ENCODE data around the gene RILPL1. TPM values are rescaled to one million over a fixed set of nuclear protein-coding genes. Genes with fewer than 3 reads are reported as not detected.
"Not testable (repeated sequence)": the region's sequence is repeated elsewhere in the genome, so short reads cannot be mapped to it uniquely, and the experiment has no call there.

The RILPL1 gene
- total RNA-seq, 2 experiments from 2014 or later = 0.91 to 0.92 TPM

DNA sequence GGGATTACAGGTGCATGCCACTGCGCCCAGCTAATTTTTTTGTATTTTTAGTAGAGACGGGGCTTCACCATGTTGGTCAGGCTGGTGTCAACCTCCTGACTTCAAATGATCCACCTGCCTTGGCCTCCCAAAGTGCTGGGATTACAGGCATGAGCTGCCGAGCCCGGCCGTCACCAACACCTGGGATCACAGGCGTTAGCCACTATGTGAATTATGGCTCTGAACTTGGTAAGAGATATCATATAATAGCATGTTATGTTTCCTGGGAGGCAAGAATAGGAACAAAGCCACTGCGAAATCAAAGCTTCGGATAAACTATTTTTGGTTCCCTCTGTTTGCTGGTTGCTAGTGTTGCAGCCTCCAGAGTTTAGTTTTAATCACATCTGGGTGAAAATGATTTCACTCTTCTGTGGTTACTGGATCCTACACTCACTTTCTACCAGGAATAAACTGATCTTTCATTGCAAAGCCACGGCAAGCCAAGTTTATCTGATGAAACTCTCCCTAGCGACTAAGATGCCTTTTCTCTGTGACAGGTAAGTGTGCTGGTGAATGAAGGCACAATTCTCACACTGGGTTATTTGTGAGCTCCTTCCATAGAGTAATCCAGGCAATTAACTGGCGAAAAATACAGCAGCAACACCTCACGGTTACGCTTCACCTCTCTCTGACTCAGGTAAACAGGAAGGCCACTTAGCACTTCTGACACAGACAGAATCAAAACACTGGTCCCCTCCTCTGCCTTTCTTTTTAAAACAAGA lies 58.9 kb downstream of the RILPL1 start:
- H3K36me3 Mint-ChIP-seq (ENCODE audit: low read depth) = peaks cover 3% of the 10 kb centered on the region
- no peak overlapping the region for H3K4me3 Mint-ChIP-seq
- POLR2A ChIA-PET = interaction anchor here (1.0 to 1.3 kb wide), 2 partner anchors 11 to 17 kb away, joined by 3 to 4 read pairs; partner anchors contain the start of gene SNRNP35
- ATAC-seq (no peak), DNase-seq (no peak)
- H3K4me1 Mint-ChIP-seq (ENCODE audit: low read depth) = peaks cover 11% of the 10 kb centered on the region
- no peaks in the 10 kb centered on the region for H3K27me3 Mint-ChIP-seq (ENCODE audit: low read depth)
- no peaks in the 10 kb centered on the region for H3K9me3 Mint-ChIP-seq (ENCODE audit: insufficient read depth)
- peak overlapping the region; percentile 65 for H3K27ac Mint-ChIP-seq
- CTCF ChIA-PET = interaction anchor here (1.4 to 1.5 kb wide), 2 partner anchors 14 to 109 kb away, joined by 3 to 4 read pairs; no protein-coding TSS in a partner anchor

DNA sequence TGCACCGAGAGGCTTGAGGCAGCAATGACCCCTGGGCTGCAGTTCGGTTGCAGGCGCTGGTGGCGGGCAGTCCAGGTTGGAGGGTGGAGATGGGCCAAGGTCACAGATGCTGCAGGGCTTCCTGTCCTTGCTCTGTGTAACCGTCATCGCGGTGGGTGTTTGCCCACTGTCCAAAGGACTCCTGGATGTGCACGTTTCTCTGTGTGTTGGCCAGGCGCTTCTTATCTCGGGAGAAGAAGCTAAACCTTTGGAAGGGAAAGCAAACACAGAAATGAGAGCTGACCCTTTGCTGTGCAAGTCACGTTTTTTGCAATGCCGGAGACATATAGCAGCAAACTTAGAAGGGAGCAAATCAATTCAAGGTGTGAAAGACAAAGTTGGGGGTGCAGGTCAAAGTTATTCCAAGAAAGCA lies 61.1 kb downstream of the RILPL1 start:
- POLR2A ChIA-PET = no interaction called here
- CTCF ChIA-PET = no interaction called here
- no peak for ATAC-seq
- Mint-ChIP-seq H3K9me3 (ENCODE audit: insufficient read depth) (no peaks in the 10 kb centered on the region), H3K4me1 (ENCODE audit: low read depth) (peaks cover 11% of the 10 kb centered on the region), H3K4me3 (no peak overlapping the region), H3K27ac (no peak overlapping the region), H3K27me3 (ENCODE audit: low read depth) (no peaks in the 10 kb centered on the region), H3K36me3 (ENCODE audit: low read depth) (peaks cover 5% of the 10 kb centered on the region)
- DNase-seq = no peak

DNA sequence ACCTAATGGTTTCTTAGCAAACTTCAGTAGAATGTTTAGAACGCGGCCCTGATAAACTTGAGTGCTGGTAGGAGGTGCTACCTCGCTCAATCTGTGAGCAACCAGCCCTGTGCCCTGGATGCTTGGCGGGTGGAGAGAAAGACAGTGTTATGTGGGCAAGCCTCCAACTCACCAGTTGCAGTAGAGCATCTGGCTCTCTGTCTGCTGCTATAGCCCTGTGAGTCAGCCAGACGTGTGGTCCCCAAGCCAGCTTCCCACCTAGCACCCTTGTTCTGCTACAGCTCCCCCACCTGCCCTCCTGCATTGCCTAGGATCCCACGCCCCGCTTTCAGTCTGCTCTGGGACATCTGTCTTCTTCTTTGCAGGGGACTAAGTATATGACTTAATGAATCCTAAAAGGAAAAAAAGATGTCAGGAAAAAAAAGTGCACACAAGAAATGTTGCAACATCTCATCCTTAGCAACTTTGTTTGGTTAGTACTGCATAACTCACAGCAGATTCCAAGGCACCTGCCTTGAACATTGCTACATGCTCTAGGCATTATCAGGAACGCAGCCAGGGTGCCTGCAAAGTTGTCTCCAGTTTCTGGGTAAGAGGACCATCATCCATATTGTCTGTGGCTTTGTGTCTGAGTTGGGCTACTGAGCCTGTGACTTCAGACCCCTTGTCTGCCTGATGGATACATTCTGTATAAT lies 62.0 kb downstream of the RILPL1 start:
- no peaks in the 10 kb centered on the region for H3K9me3 Mint-ChIP-seq (ENCODE audit: insufficient read depth)
- ChIA-PET POLR2A (interaction anchor here (1.0 kb wide), 1 partner anchor 11 kb away, joined by 4 read pairs; no protein-coding TSS in a partner anchor), CTCF (no interaction called here)
- no peak overlapping the region for H3K27ac Mint-ChIP-seq
- H3K4me3 Mint-ChIP-seq = no peak overlapping the region
- H3K4me1 Mint-ChIP-seq (ENCODE audit: low read depth) = peaks cover 11% of the 10 kb centered on the region
- no peak for ATAC-seq
- H3K36me3 Mint-ChIP-seq (ENCODE audit: low read depth) = peaks cover 5% of the 10 kb centered on the region
- DNase-seq = no peak
- no peaks in the 10 kb centered on the region for H3K27me3 Mint-ChIP-seq (ENCODE audit: low read depth)

DNA sequence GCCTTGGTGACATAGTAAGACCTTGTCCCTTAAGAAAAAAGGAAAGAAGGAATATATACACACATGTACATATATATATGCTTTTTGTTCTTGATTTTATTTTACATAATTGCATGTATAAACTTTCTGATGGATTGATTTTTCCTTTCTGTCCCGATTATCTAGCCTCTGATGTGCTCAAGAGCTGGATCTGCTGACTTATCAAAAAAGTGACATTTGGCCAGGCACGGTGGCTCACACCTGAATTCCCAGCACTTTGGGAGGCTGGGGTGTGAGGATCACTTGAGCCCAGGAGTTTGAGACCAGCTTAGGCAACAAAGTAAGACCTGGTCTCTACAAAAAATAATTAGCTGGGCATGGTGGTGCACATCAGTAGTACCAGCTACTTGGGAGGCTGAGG lies 63.5 kb downstream of the RILPL1 start:
- H3K9me3 Mint-ChIP-seq (ENCODE audit: insufficient read depth) = no peaks in the 10 kb centered on the region
- CTCF ChIA-PET = interaction anchor here (1.1 kb wide), 1 partner anchor 233 kb away, joined by 3 read pairs; no protein-coding TSS in a partner anchor
- POLR2A ChIA-PET = interaction anchor here (0.6 kb wide), 1 partner anchor 18 kb away, joined by 3 read pairs; no protein-coding TSS in a partner anchor

DNA sequence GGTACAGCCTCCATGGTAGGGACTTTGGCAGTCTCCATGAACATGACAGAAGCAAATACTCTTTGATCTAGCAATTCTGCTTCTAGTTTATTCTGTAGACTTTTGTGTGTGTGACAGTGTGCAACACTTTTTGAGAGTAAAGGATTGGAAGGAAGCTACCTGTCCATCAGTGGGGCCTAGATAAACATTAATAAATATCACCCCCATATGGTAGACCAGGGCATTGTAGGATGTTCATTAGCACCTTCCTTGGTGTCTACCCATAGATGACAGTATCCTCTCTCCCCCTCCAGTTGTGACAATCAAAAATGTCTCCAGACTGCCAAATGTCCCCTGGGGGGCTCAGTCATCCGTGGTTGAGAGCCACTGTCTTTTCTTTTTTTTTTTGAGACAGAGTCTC lies 64.7 kb downstream of the RILPL1 start:
- no peak overlapping the region for H3K27ac Mint-ChIP-seq
- no peaks in the 10 kb centered on the region for H3K27me3 Mint-ChIP-seq (ENCODE audit: low read depth)

More for the DNA sequence above, 63.5 kb downstream of the RILPL1 start:
- DNase-seq = no peak
- H3K27me3 Mint-ChIP-seq (ENCODE audit: low read depth) = no peaks in the 10 kb centered on the region
- no peak for ATAC-seq
- H3K36me3 Mint-ChIP-seq (ENCODE audit: low read depth) = peaks cover 17% of the 10 kb centered on the region
- H3K4me1 Mint-ChIP-seq (ENCODE audit: low read depth) = peaks cover 6% of the 10 kb centered on the region
- H3K27ac Mint-ChIP-seq = no peak overlapping the region
- H3K4me3 Mint-ChIP-seq = no peak overlapping the region

DNA sequence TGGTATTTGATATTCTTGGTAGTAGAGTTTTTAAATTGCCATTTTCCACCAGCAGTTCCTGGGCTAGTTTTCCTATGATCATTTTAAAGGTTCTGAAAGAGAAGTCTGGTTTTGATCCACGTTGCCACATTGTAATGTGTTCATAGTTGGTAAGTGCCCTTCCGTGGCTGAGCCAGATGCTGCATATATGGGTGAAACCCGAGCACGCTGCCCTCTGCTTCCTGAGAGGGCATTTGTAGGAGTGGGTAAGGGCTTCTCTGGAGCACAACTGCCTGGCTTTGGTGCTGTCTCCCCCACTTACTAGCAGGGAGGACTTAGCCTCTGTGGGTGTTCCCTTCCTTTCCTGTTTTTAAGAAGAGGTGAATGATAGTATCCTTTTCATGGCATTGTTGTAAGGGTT lies 68.4 kb downstream of the RILPL1 start:
- Mint-ChIP-seq H3K27me3 (ENCODE audit: low read depth) (no peaks in the 10 kb centered on the region), H3K4me1 (ENCODE audit: low read depth) (peaks cover 12% of the 10 kb centered on the region), H3K4me3 (no peak overlapping the region), H3K27ac (no peak overlapping the region), H3K36me3 (ENCODE audit: low read depth) (peaks cover 31% of the 10 kb centered on the region), H3K9me3 (ENCODE audit: insufficient read depth) (no peaks in the 10 kb centered on the region)
- DNase-seq = no peak
- ATAC-seq = no peak
- CTCF ChIA-PET = no interaction called here
- POLR2A ChIA-PET = no interaction called here

More for the DNA sequence above, 64.7 kb downstream of the RILPL1 start:
- no peaks in the 10 kb centered on the region for H3K4me1 Mint-ChIP-seq (ENCODE audit: low read depth)
- DNase-seq (no peak), ATAC-seq (peak; percentile 70)
- H3K36me3 Mint-ChIP-seq (ENCODE audit: low read depth) = peaks cover 21% of the 10 kb centered on the region
- no peaks in the 10 kb centered on the region for H3K9me3 Mint-ChIP-seq (ENCODE audit: insufficient read depth)
- POLR2A ChIA-PET = no interaction called here
- CTCF ChIA-PET = interaction anchor here (1.1 to 1.3 kb wide), 2 partner anchors 81 to 113 kb away, joined by 3 read pairs; no protein-coding TSS in a partner anchor
- no peak overlapping the region for H3K4me3 Mint-ChIP-seq

DNA sequence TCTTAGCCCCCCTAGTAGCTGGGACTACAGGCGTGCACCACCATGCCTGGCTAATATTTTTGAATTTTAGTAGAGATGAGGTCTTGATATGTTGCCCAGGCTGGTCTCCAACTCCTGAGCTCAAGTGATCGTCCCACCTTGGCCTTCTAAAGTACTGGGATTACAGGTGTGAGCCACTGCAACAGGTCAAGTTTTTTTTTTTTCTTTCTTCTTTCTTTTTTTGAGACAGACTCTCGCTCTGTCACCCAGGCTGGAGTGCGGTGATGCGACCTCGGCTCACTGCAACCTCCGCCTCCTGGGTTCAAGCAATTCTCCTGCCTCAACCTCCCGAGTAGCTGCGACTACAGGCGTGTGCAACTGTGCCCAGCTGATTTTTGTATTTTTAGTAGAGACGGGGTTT lies 70.3 kb downstream of the RILPL1 start:
- H3K27me3 Mint-ChIP-seq (ENCODE audit: low read depth); DNase-seq; POLR2A ChIA-PET; ATAC-seq; H3K4me3 Mint-ChIP-seq; H3K27ac Mint-ChIP-seq; H3K9me3 Mint-ChIP-seq (ENCODE audit: insufficient read depth): not testable (repeated sequence)
- peaks cover 25% of the 10 kb centered on the region for H3K4me1 Mint-ChIP-seq (ENCODE audit: low read depth)
- CTCF ChIA-PET = interaction anchor here (1.6 kb wide), 1 partner anchor 119 kb away, joined by 4 read pairs; no protein-coding TSS in a partner anchor
- H3K36me3 Mint-ChIP-seq (ENCODE audit: low read depth) = peaks cover 38% of the 10 kb centered on the region

DNA sequence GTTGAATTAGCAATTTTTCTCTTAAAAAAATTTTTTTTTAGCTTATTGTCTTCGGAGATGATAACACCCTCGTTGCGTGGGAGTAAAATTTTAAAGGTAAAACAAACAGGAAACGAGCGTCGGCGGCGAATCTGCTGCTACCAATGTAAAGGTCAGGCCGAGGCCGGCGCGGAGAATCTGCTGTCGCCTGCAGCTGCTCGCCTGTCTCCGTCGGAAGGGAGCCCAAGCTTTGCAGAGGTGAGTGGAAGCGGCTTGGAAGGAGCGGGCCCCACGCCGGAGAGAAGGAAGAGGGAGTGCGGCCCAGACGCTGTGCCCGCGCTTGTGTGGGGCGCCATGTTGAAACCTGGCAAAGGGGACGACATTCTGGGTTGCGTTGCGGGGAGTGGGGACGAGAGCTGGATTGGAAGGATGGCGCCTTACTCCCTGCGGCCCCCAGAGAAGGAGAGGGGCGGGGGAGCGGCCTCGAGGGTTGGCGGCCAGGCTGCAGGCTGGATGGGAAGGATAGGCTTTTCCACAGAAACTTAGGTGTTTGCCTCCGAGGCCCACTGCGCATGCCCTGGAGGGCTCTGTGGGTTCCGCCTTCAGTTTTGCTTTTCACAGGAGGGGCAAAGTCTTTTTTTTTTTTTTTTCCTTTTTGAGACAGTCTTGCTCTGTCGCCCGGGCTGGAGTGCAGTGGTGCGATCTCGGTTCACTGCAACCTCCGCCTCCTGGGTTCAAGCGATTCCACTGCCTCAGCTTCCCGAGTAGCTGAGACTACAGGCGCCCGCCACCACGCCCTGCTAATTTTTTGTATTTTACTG lies 75.3 kb downstream of the RILPL1 start, which contains the start of gene SNRNP35:
Gene SNRNP35 (plus strand): TSS at position 160 of the 800 bp plus-strand sequence. CDS start 7,402 bp downstream, outside the sequence.
- peaks cover 25% of the 10 kb centered on the region for H3K4me1 Mint-ChIP-seq (ENCODE audit: low read depth)
- H3K27me3 Mint-ChIP-seq (ENCODE audit: low read depth) = no peaks in the 10 kb centered on the region
- H3K9me3 Mint-ChIP-seq (ENCODE audit: insufficient read depth) = no peaks in the 10 kb centered on the region
- H3K27ac Mint-ChIP-seq = peak within 1 kb of the TSS; percentile 99
- ChIA-PET CTCF (interaction anchor here (0.6 to 2.5 kb wide), 4 partner anchors 10 to 1238 kb away, joined by 3 to 10 read pairs (median 4); partner anchors contain the start of gene SBNO1), POLR2A (interaction anchor here (0.6 to 2.4 kb wide), 14 partner anchors 10 to 621 kb away, joined by 3 to 25 read pairs (median 3); partner anchors contain the start of genes KMT5A and RILPL2)
- DNase-seq (peak; percentile 88), ATAC-seq (peak; percentile 78)
- peaks cover 19% of the 10 kb centered on the region for H3K36me3 Mint-ChIP-seq (ENCODE audit: low read depth)
- peak within 1 kb of the TSS; percentile 92 for H3K4me3 Mint-ChIP-seq

DNA sequence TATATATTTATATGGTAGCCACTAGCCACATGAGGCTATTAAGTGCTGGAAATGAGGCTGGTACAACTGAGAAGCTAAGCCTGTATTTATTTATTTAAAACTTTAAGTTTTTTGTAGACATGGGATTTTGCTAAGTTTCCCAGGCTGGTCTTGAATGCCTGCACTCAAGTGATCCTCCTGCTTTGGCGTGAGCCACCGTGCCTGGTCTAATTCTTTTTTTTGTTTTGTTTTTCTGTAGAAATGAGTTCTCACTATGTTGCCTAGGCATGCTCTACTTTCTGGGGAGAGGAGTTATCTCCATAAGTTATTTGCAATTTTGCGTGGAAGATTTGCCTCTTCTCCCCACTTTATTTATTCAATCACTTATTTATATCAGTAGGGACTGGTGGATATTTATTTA lies 80.4 kb downstream of the RILPL1 start:
- ATAC-seq = no peak
- H3K9me3 Mint-ChIP-seq (ENCODE audit: insufficient read depth) = no peaks in the 10 kb centered on the region
- POLR2A ChIA-PET = no interaction called here

DNA sequence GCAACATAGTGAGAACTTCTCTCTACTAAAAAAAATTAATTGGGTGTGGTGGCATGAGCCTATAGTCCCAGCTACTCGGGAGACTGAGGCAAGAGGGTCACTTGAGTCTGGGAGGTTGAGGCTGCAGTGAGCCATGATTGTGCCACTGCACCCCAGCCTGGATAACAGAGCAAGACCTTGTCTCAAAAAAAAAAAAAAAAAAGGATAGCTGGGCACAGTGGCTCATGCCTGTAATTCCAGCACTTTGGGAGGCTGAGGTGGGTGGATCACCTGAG lies 81.3 kb downstream of the RILPL1 start:
- H3K27ac Mint-ChIP-seq; H3K36me3 Mint-ChIP-seq (ENCODE audit: low read depth); CTCF ChIA-PET; H3K4me3 Mint-ChIP-seq; H3K27me3 Mint-ChIP-seq (ENCODE audit: low read depth); H3K9me3 Mint-ChIP-seq (ENCODE audit: insufficient read depth); DNase-seq: not testable (repeated sequence)
- peak; percentile 5 for ATAC-seq
- H3K4me1 Mint-ChIP-seq (ENCODE audit: low read depth) = peaks cover 23% of the 10 kb centered on the region
- POLR2A ChIA-PET = interaction anchor here (1.0 to 1.6 kb wide), 2 partner anchors 132 to 219 kb away, joined by 3 to 4 read pairs; partner anchors contain the start of genes MPHOSPH9 and MTRFR

More for the DNA sequence above, 80.4 kb downstream of the RILPL1 start:
- Mint-ChIP-seq H3K4me1 (ENCODE audit: low read depth) (peaks cover 19% of the 10 kb centered on the region), H3K27me3 (ENCODE audit: low read depth) (no peaks in the 10 kb centered on the region), H3K36me3 (ENCODE audit: low read depth) (no peaks in the 10 kb centered on the region), H3K27ac (no peak overlapping the region), H3K4me3 (no peak overlapping the region)
- CTCF ChIA-PET = no interaction called here
- DNase-seq = peak; percentile 43

DNA sequence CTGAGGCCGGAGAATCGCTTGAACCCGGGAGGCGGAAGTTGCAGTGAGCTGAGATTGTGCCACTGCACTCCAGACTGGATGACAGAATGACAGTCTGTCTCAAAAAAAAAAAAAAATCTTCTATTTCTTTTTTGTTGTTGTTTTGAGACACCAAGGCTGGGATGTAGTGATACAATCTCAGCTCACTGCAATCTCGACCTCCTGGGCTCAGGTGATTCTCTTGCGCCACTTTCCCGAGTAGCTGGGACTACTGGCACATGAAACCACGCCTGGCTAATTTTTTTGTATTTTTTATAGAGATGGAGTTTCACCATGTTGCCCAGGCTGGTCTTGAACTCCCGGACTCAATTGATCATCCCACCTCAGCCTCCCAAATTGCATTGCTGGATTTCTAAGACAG lies 82.9 kb downstream of the RILPL1 start:
- DNase-seq (no peak), ATAC-seq (no peak)
- Mint-ChIP-seq H3K27me3 (ENCODE audit: low read depth) (no peaks in the 10 kb centered on the region), H3K27ac (no peak overlapping the region), H3K4me1 (ENCODE audit: low read depth) (peaks cover 30% of the 10 kb centered on the region), H3K36me3 (ENCODE audit: low read depth) (no peaks in the 10 kb centered on the region), H3K4me3 (no peak overlapping the region), H3K9me3 (ENCODE audit: insufficient read depth) (no peaks in the 10 kb centered on the region)
- ChIA-PET POLR2A (interaction anchor here (0.6 to 0.7 kb wide), 3 partner anchors 32 to 218 kb away, joined by 3 read pairs; partner anchors contain the start of gene MPHOSPH9), CTCF (no interaction called here)

Measured in activated CD8-positive, alpha-beta T cell treated with anti-CD3 and anti-CD28 coated beads, Interleukin-2, amount 10 ng/mL, durations not matched to agents 7 days and 5 days (primary cell).